Neural progenitor cell (in vitro differentiated cells): ENCODE measurements around the gene STOML1. TPM values are rescaled to one million over a fixed set of nuclear protein-coding genes. Genes with fewer than 3 reads are reported as not detected.

Experiments
- DNase-seq: peaks from one replicate; pipeline ENCODE4 v3.0.0-alpha.2; 2016; ENCODE audit warnings: low spot score
- H2AFZ ChIP-seq: fragments of 200-600 bp; sonication (generic); replicated peaks from 2 replicates; pipeline ENCODE4 v1.6.1; 2016; ENCODE audit warnings: antibody characterized with exemption
- H3F3A ChIP-seq: fragments of 200-600 bp; sonication (generic); 2 replicates; pipeline ENCODE4 v1.6.1; 2016; ENCODE audit warnings: antibody characterized with exemption, low read depth
- H3K27ac ChIP-seq: fragments of 200-600 bp; sonication (generic); 2 replicates; pipeline ENCODE4 v1.5.1; 2016; ENCODE audit warnings: mild to moderate bottlenecking
- H3K27me3 ChIP-seq: fragments of 200-600 bp; sonication (generic); 2 replicates; pipeline ENCODE4 v1.6.1; 2016; ENCODE audit warnings: mild to moderate bottlenecking, moderate library complexity
- H3K36me3 ChIP-seq: fragments of 200-600 bp; sonication (generic); 2 replicates; pipeline ENCODE4 v1.5.1; 2016
- H3K4me1 ChIP-seq: fragments of 200-600 bp; sonication (generic); 2 replicates; pipeline ENCODE4 v1.6.1; 2016; ENCODE audit warnings: mixed run types
- H3K4me2 ChIP-seq: fragments of 200-600 bp; sonication (generic); 2 replicates; pipeline ENCODE4 v1.6.1; 2016
- H3K4me3 ChIP-seq: fragments of 200-600 bp; sonication (generic); 2 replicates; pipeline ENCODE4 v1.5.1; 2016
- H3K79me2 ChIP-seq: fragments of 200-600 bp; sonication (generic); 2 replicates; pipeline ENCODE4 v1.6.1; 2016; ENCODE audit warnings: low read depth
- H3K9ac ChIP-seq: fragments of 200-600 bp; sonication (generic); 2 replicates; pipeline ENCODE4 v1.6.1; 2016
- H3K9me3 ChIP-seq: fragments of 200-600 bp; sonication (generic); 2 replicates; pipeline ENCODE4 v1.5.1; 2016; ENCODE audit warnings: low read depth
- H4K20me1 ChIP-seq: fragments of 200-600 bp; sonication (generic); 2 replicates; pipeline ENCODE4 v1.6.1; 2016; ENCODE audit warnings: low read depth
- H3K27ac Mint-ChIP-seq: 3 replicates; pipeline ENCODE4 v1.8.0; 2021; ENCODE audit warnings: mixed read lengths
- H3K27me3 Mint-ChIP-seq: 2 replicates; pipeline ENCODE4 v1.8.0; 2022; ENCODE audit warnings: low read depth, mild to moderate bottlenecking, inconsistent platforms, moderate library complexity, mixed read lengths; ENCODE audit not compliant: insufficient read depth
- H3K36me3 Mint-ChIP-seq: 3 replicates; pipeline ENCODE4 v1.8.0; 2021; ENCODE audit warnings: mixed read lengths
- H3K4me1 Mint-ChIP-seq: 3 replicates; pipeline ENCODE4 v1.8.0; 2021; ENCODE audit warnings: mixed read lengths
- H3K4me3 Mint-ChIP-seq: 3 replicates; pipeline ENCODE4 v1.8.0; 2021; ENCODE audit warnings: mild to moderate bottlenecking, moderate library complexity, mixed read lengths
- H3K9me3 Mint-ChIP-seq: 3 replicates; pipeline ENCODE4 v1.8.0; 2020; ENCODE audit warnings: mixed read lengths
- EZH2 ChIP-seq: fragments of 200-600 bp; sonication (generic); IDR thresholded peaks from 2 replicates; pipeline ENCODE4 v1.6.1; 2017; ENCODE audit warnings: antibody characterized with exemption, mild to moderate bottlenecking, moderate library complexity
- EZH2phosphoT487 ChIP-seq: fragments of 200-600 bp; sonication (generic); IDR thresholded peaks from 2 replicates; pipeline ENCODE4 v1.6.1; 2017; ENCODE audit warnings: antibody characterized with exemption
- total RNA-seq: library from RNA; depleted of rRNA; stranded (reverse); fragments of >200 nt; gene quantifications from 2 replicates; pipeline ENCODE4 v1.2.3, GENCODE V29; 2015; ENCODE audit warnings: low replicate concordance
- TF ChIP-seq, protein P1 (sequence below): fragments of 200-600 bp; sonication (generic); IDR thresholded peaks from 2 replicates; pipeline ENCODE4 v1.5.1; 2017; ENCODE audit warnings: antibody characterized with exemption, mild to moderate bottlenecking

The STOML1 gene
- total RNA-seq, 1 donor from 2014 or later = 2.0 TPM

DNA sequence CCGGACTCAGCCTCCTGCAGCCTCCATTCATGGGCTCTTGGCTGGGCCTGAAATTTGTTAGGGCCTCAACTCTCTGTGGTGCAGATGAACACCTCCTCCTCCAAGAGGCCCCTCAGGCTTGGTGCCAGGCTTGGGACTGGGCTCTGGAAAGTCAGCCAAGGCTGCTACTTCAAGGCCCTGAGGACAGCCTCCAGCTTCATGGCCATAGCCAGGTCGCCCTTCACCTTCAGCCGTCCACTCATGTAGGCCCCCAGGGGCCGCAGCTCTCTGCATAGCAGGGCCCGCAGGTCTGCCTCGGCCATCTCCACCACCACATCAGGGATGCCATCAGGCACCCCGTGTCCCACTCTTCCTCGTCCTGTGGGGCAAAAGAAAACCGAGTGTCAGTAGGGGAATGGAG is 8.3 kb downstream of the STOML1 start:
- Mint-ChIP-seq H3K27ac (no peak overlapping the region), H3K9me3 (no peaks in the 10 kb centered on the region), H3K36me3 (peaks cover 5% of the 10 kb centered on the region), H3K4me1 (peaks cover 22% of the 10 kb centered on the region), H3K27me3 (peaks cover 5% of the 10 kb centered on the region), H3K4me3 (peak overlapping the region; percentile 0)
- DNase-seq = no peak
- no peaks in the 10 kb centered on the region for H3K4me1 ChIP-seq
- no peaks in the 10 kb centered on the region for H3K79me2 ChIP-seq
- no peak overlapping the region for H3K4me2 ChIP-seq
- TF ChIP-seq, protein P1, sequence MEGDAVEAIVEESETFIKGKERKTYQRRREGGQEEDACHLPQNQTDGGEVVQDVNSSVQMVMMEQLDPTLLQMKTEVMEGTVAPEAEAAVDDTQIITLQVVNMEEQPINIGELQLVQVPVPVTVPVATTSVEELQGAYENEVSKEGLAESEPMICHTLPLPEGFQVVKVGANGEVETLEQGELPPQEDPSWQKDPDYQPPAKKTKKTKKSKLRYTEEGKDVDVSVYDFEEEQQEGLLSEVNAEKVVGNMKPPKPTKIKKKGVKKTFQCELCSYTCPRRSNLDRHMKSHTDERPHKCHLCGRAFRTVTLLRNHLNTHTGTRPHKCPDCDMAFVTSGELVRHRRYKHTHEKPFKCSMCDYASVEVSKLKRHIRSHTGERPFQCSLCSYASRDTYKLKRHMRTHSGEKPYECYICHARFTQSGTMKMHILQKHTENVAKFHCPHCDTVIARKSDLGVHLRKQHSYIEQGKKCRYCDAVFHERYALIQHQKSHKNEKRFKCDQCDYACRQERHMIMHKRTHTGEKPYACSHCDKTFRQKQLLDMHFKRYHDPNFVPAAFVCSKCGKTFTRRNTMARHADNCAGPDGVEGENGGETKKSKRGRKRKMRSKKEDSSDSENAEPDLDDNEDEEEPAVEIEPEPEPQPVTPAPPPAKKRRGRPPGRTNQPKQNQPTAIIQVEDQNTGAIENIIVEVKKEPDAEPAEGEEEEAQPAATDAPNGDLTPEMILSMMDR = no peak
- no peak for TF ChIP-seq EZH2
- H3K36me3 ChIP-seq = no peaks in the 10 kb centered on the region
- no peak overlapping the region for H3K4me3 ChIP-seq
- no peaks in the 10 kb centered on the region for H3K9me3 ChIP-seq
- H3K27ac ChIP-seq = no peak overlapping the region
- no peaks in the 10 kb centered on the region for H3K27me3 ChIP-seq
- H3K9ac ChIP-seq = no peak overlapping the region
- H2AFZ ChIP-seq = no peak overlapping the region
- no peaks in the 10 kb centered on the region for H3F3A ChIP-seq
- no peaks in the 10 kb centered on the region for H4K20me1 ChIP-seq

DNA sequence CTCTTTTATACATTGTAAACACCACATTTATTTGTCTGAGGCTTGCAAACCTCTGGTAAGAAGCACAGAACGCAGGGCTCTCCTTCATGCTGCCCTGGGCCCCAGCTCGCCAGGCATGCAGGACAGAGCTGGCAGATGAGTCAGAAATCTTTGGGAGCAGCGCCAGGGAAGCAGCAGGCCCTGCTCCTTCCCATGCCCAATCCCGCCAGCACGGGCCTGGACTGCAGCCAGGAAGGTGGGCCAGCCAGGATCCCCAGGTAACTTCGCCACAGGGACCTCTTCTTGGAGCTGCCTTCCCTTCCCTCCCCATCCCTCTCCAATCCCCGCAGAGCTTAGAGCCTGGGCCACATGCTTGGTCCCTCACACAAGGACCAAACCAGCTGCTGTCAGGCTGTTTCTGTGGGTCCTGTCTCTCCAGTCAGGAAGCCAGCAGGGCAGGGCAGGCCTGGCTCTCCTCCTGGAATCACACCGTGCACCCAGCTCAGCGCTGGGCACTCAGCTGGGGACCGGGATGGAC is 8.8 kb downstream of the STOML1 start:
- Histone ChIP-seq H2AFZ (no peak overlapping the region), H3K4me1 (no peaks in the 10 kb centered on the region), H4K20me1 (no peaks in the 10 kb centered on the region), H3K4me3 (no peak overlapping the region), H3K79me2 (no peaks in the 10 kb centered on the region), H3K4me2 (no peak overlapping the region), H3K9me3 (no peaks in the 10 kb centered on the region), H3K9ac (no peak overlapping the region), H3K36me3 (no peaks in the 10 kb centered on the region), H3K27me3 (no peaks in the 10 kb centered on the region), H3F3A (no peaks in the 10 kb centered on the region), H3K27ac (no peak overlapping the region)
- peaks cover 22% of the 10 kb centered on the region for H3K4me1 Mint-ChIP-seq
- peaks cover 5% of the 10 kb centered on the region for H3K36me3 Mint-ChIP-seq
- H3K4me3 Mint-ChIP-seq = no peak overlapping the region
- H3K27ac Mint-ChIP-seq = no peak overlapping the region
- peaks cover 5% of the 10 kb centered on the region for H3K27me3 Mint-ChIP-seq
- H3K9me3 Mint-ChIP-seq = no peaks in the 10 kb centered on the region
- DNase-seq = no peak
- TF ChIP-seq EZH2 = no peak
- TF ChIP-seq EZH2phosphoT487 = no peak
- TF ChIP-seq, protein P1 = no peak

DNA sequence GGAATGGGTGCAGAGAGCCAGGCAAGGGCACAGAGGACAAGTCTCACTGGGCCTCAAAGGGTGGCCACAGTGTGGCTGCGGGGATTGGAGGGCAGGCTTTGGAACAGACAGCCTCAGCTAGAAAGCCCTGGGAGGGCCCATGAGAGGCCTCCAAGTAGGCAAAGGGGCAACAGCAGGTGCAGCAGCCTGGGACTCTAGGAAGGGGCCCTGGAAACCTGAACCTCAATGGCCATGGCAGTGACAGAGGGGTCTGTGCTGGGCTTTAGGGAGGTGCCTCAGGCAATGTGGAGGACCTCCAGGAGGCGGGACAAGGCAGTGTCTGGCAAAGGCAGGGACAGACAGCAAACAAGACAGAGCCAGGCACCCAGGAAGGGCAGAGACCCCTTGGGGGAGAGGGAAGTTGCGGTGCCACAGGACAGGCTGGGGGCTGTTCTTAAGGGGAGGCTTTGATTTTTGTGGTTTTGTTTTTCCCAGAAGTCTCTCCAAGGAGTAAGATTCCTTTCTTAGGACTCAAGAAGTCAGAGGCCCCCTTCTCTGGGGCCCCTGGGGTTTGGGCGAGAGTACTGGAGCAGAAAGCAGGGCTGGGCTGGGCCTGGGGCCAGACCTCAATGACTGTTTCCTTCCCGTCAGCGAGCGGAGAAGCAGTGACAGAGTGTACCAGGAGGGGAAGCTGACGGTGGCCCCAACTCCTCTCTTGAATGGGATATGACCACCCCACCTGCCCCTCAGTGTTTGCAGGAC is 9.7 kb downstream of the STOML1 start:
- peaks cover 5% of the 10 kb centered on the region for H3K36me3 Mint-ChIP-seq
- H3K4me1 ChIP-seq = no peaks in the 10 kb centered on the region
- no peak for DNase-seq
- H3K27me3 ChIP-seq = peaks cover under 1% of the 10 kb centered on the region
- H3K27me3 Mint-ChIP-seq = peaks cover 5% of the 10 kb centered on the region
- H3F3A ChIP-seq = no peaks in the 10 kb centered on the region
- no peak overlapping the region for H3K4me3 Mint-ChIP-seq
- H3K27ac ChIP-seq = no peak overlapping the region
- H3K4me3 ChIP-seq = no peak overlapping the region
- no peak overlapping the region for H3K9ac ChIP-seq
- H3K27ac Mint-ChIP-seq = peak overlapping the region; percentile 80
- H3K9me3 Mint-ChIP-seq = no peaks in the 10 kb centered on the region
- no peak for TF ChIP-seq EZH2phosphoT487
- no peaks in the 10 kb centered on the region for H3K9me3 ChIP-seq
- peaks cover 22% of the 10 kb centered on the region for H3K4me1 Mint-ChIP-seq
- H3K4me2 ChIP-seq = no peak overlapping the region
- no peaks in the 10 kb centered on the region for H3K36me3 ChIP-seq
- H4K20me1 ChIP-seq = no peaks in the 10 kb centered on the region
- no peaks in the 10 kb centered on the region for H3K79me2 ChIP-seq
- no peak overlapping the region for H2AFZ ChIP-seq

DNA sequence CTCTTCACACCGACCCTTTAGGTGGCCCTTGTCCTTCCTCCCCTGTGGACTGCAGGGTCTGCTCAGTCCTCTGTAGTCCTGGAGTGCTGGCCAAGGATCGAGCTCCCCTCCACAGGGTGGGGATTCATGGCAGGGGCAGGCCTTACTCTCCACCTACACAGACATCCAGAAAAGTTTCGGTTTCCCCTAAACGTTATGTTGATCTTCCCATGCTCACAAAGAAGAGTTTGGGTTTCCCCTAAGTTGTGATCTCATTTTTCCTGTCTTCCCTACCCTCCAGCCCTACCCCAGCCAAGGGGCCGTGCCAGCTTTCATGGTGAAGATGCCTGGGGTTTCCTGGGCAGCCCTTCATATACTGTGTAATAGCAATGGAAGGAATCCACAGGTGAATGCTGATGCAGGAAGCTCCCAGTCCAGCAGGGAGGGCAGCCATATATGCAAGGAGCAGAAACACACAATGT is 10.3 kb downstream of the STOML1 start:
- no peaks in the 10 kb centered on the region for H3K9me3 Mint-ChIP-seq
- no peak overlapping the region for H3K9ac ChIP-seq
- H3K4me3 ChIP-seq = no peak overlapping the region
- no peak overlapping the region for H3K4me3 Mint-ChIP-seq
- H3K27ac ChIP-seq = no peak overlapping the region
- H3K4me1 Mint-ChIP-seq = peaks cover 22% of the 10 kb centered on the region
- peaks cover 7% of the 10 kb centered on the region for H3K27me3 ChIP-seq
- H3K27me3 Mint-ChIP-seq = peaks cover 5% of the 10 kb centered on the region
- H3K36me3 ChIP-seq = no peaks in the 10 kb centered on the region
- no peak overlapping the region for H3K27ac Mint-ChIP-seq
- H3K9me3 ChIP-seq = no peaks in the 10 kb centered on the region
- H3K4me1 ChIP-seq = no peaks in the 10 kb centered on the region
- DNase-seq = no peak
- TF ChIP-seq EZH2phosphoT487 (no peak), EZH2 (no peak)
- TF ChIP-seq, protein P1 = no peak
- H3K4me2 ChIP-seq = no peak overlapping the region
- no peaks in the 10 kb centered on the region for H4K20me1 ChIP-seq
- H2AFZ ChIP-seq = no peak overlapping the region
- H3F3A ChIP-seq = no peaks in the 10 kb centered on the region
- no peaks in the 10 kb centered on the region for H3K79me2 ChIP-seq
- peaks cover 5% of the 10 kb centered on the region for H3K36me3 Mint-ChIP-seq
